ENCODE results near the gene OR2T5. TPM values are rescaled to one million over a fixed set of nuclear protein-coding genes. Genes with fewer than 3 reads are reported as not detected.

OR2T5 gene
- not detected for total RNA-seq

GRCh38 chr1:248488289-248488688, at the start of gene OR2T5:
Gene OR2T5, plus strand, starts transcription at chr1:248488589. Its CDS starts 0 bp downstream, at chr1:248488589.

GRCh38 chr1:248445399-248445798, 43.0 kb upstream of the OR2T5 start, which contains the start of gene OR2T2:
Gene OR2T2, plus strand, starts transcription at chr1:248445637. Its CDS starts 7,161 bp downstream, at chr1:248452798.

GRCh38 chr1:248473051-248473450, 15.3 kb upstream of the OR2T5 start, which contains the start of gene OR2T3:
Gene OR2T3, plus strand, starts transcription at chr1:248473351. Its CDS starts 0 bp downstream, at chr1:248473351.

DNA sequence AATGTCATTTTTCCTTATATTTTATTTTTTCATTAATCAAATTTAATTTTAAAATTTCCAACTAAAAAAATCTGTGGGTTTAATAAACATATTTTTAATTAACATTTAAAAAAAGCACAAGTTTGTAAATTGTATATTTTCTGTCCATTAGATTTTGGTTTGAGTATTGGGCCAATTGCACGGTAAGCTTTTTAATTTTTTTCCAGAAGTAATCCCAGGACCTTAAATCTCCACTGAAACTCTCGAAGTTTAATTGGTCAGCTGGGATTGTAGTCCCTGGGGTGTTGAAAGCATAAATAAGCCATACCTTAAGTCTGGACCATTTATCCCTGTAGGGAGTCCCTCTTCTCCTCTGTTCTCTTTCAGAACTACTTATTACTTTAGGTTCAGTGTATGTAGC, 19.4 kb downstream of the OR2T5 start, which contains the start of gene OR2G6:
TSS of gene OR2G6 (plus strand) at position 301 of the 400 bp plus-strand sequence. CDS start 13,574 bp downstream, outside the sequence.

Other genes starting within 250 kb of the OR2T5 start
- not detected for gene OR2T33, start 210.6 kb upstream of the OR2T5 start, total RNA-seq
- not detected for gene OR2T12, start 185.2 kb upstream of the OR2T5 start, total RNA-seq
- gene OR2M7, start 164.0 kb upstream of the OR2T5 start, total RNA-seq: not detected
- not detected for gene OR14C36, start 139.8 kb upstream of the OR2T5 start, total RNA-seq
- not detected for gene OR2T4, start 126.9 kb upstream of the OR2T5 start, total RNA-seq
- gene OR2T6, start 112.8 kb upstream of the OR2T5 start, total RNA-seq: not detected
- gene OR2T1, start 85.5 kb upstream of the OR2T5 start, total RNA-seq: not detected
- gene OR2T2, start 43.0 kb upstream of the OR2T5 start, total RNA-seq: not detected
- not detected for gene OR2T3, start 15.2 kb upstream of the OR2T5 start, total RNA-seq
- gene OR2G6, start 19.5 kb downstream of the OR2T5 start, total RNA-seq: not detected
- not detected for gene OR2T29, start 74.2 kb downstream of the OR2T5 start, total RNA-seq
- gene OR2T34, start 86.2 kb downstream of the OR2T5 start, total RNA-seq: not detected
- gene OR2T10, start 109.1 kb downstream of the OR2T5 start, total RNA-seq: not detected
- gene OR2T11, start 146.5 kb downstream of the OR2T5 start, total RNA-seq: not detected
- not detected for gene OR2T35, start 156.7 kb downstream of the OR2T5 start, total RNA-seq
- gene OR2T27, start 166.9 kb downstream of the OR2T5 start, total RNA-seq: not detected
- gene OR14I1, start 214.2 kb downstream of the OR2T5 start, total RNA-seq: not detected

Measured in activated naive CD4-positive, alpha-beta T cell treated with anti-CD3 and anti-CD28 coated beads, Interleukin-2, amount 10 ng/mL, durations not matched to agents 5 hours and 36 hours (primary cell).